ENCODE measurements around the gene NUDCD3.

GRCh38 chr7:44433255-44434022, 57.0 kb downstream of the NUDCD3 start:
- TF ChIP-seq CTCF (IDR thresholded peaks at IDR 0.05): no peak
- no peak for TF ChIP-seq POLR2AphosphoS5 (IDR thresholded peaks at IDR 0.05; ENCODE audit: low read depth, low read length)
- no peak for TF ChIP-seq SIN3A (IDR thresholded peaks at IDR 0.05; ENCODE audit: borderline replicate concordance, insufficient read depth, low read depth, low read length)
- no peak for TF ChIP-seq REST (IDR thresholded peaks at IDR 0.05; ENCODE audit: insufficient read depth in 1 of 2, low read depth in 2 of 2, low read length in 1 of 2)
